ENCODE results near the gene PNN. TPM values are rescaled to one million over a fixed set of nuclear protein-coding genes. Genes with fewer than 3 reads are reported as not detected.

Gene PNN
- total and polyA plus RNA-seq, 2 donors (not counting 3 experiments of a cell fraction or from before 2014, with no cell fraction given): 27.3 to 79.4 TPM

DNA sequence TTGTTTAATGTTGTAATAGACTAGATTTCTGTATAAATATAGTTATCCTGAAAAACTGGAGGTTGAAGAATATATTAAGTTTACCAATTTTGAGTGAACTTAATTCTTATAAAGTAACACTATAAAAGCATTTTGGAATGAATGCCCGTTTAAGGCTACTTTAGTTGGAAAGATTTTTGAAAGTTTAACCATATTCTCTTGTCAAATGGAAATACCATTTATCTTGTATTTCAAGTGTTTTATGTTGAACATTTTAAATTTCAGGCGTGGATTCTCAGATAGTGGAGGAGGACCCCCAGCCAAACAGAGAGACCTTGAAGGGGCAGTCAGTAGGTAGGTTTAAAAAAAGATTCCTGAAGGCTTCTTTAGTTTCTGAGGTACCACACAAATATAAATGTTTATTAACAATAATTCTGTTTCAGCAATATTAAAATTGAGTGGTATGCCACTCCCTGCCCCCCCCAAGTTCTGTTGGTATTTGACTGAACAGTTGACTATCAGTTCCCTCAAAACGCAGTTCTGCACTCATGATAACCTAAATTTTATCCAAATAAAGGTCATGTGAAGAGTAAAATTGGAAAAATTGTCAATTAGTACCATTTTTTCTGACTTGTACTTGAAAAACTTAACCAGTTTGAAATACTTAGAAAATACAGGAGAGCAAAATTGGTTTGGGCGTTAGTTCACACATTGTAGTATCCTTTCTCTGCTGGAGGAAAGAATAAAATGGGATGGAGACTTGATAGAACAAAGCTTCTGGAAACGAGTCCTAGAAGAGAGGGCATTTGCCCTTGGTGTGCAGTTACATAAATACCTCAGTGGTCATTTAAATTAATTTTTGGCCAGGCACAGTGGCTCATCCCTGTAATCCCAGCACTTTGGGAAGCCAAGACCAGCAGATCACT, 1.5 kb downstream of the PNN start:
- Histone ChIP-seq H3K36me3 (ENCODE audit: control insufficient read depth in 2 of 2, extremely low read depth in 1 of 2, insufficient read depth in 2 of 2, low read length in 2 of 2) (peaks cover 23 to 42% of the 10 kb centered on the region in 2 experiments), H3K4me1 (ENCODE audit: control insufficient read depth, extremely low read depth, insufficient read depth, low read length) (peaks cover 52% of the 10 kb centered on the region), H3K9me1 (replicated peaks; ENCODE audit: control insufficient read depth, extremely low read depth, insufficient read depth, low read length) (no peaks in the 10 kb centered on the region), H3K4me3 (replicated peaks in 1 of 3; ENCODE audit: insufficient read depth in 1 of 3, low read depth in 1 of 3, low read length in 3 of 3) (peak overlapping the region; percentile 69 to 92 (median 92)), H3K79me2 (ENCODE audit: control insufficient read depth, insufficient read depth, low read length) (peaks cover 50% of the 10 kb centered on the region), H2AFZ (ENCODE audit: low read depth, low read length) (no peak overlapping the region), H3K9me3 (replicated peaks; ENCODE audit: control insufficient read depth, insufficient read depth, low read length) (no peaks in the 10 kb centered on the region), H3K9ac (replicated peaks; ENCODE audit: extremely low read depth, insufficient read depth, low read length) (peak overlapping the region; percentile 98), H3K27me3 (ENCODE audit: control insufficient read depth in 2 of 2, insufficient read depth in 2 of 2, low read length in 2 of 2) (no peaks in the 10 kb centered on the region), H4K20me1 (replicated peaks; ENCODE audit: control insufficient read depth, extremely low read depth, insufficient read depth, low read length) (no peaks in the 10 kb centered on the region), H3K27ac (ENCODE audit: insufficient read depth, low read depth, low read length) (peak overlapping the region; percentile 87), H3K4me2 (ENCODE audit: insufficient read depth, low read length) (peak overlapping the region; percentile 98)
- DNase-seq (ENCODE audit: low read depth, low spot score): no peak
- no TSS peak for BruUV-seq (replicated peaks)
- ChIA-PET CTCF (no interaction called here), POLR2A (no interaction called here)
- no peak for FAIRE-seq
- intact Hi-C loops (cut with micrococcal nuclease): no loop called here
- no peak for TF ChIP-seq EZH2 (IDR thresholded peaks at IDR 0.05; ENCODE audit: borderline replicate concordance, low read depth, low read length, severe bottlenecking)
- dilution Hi-C loops (cut with MboI; ENCODE audit: extremely low pct_ligation_motif_present, low sequenced_read_pairs): no loop called here

DNA sequence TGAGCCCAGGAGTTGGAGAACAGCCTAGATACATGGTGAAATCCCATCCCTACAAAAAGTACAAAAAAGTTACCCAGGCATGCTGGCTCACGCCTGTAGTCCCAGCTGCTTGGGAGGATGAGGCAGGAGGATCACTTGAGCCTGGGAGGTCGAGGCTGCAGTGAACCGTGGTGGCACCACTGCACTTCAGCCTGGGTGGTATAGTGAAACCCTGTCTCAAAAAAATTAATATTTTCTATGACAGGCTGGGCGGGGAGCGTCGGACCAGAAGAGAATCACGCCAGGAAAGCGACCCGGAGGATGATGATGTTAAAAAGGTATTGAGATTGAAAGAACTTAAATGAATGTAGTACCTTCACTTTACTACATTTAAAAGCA, 2.1 kb downstream of the PNN start:
- Histone ChIP-seq H3K27ac (ENCODE audit: insufficient read depth, low read depth, low read length) (no peak overlapping the region), H3K36me3 (ENCODE audit: control insufficient read depth in 2 of 2, extremely low read depth in 1 of 2, insufficient read depth in 2 of 2, low read length in 2 of 2) (peaks cover 25 to 47% of the 10 kb centered on the region in 2 experiments), H3K9me3 (replicated peaks; ENCODE audit: control insufficient read depth, insufficient read depth, low read length) (no peaks in the 10 kb centered on the region), H3K9me1 (replicated peaks; ENCODE audit: control insufficient read depth, extremely low read depth, insufficient read depth, low read length) (no peaks in the 10 kb centered on the region), H3K9ac (replicated peaks; ENCODE audit: extremely low read depth, insufficient read depth, low read length) (peak overlapping the region; percentile 4), H3K79me2 (ENCODE audit: control insufficient read depth, insufficient read depth, low read length) (peaks cover 50% of the 10 kb centered on the region), H3K27me3 (ENCODE audit: control insufficient read depth in 2 of 2, insufficient read depth in 2 of 2, low read length in 2 of 2) (no peaks in the 10 kb centered on the region), H3K4me3 (replicated peaks in 1 of 3; ENCODE audit: insufficient read depth in 1 of 3, low read depth in 1 of 3, low read length in 3 of 3) (no peak overlapping the region), H3K4me1 (ENCODE audit: control insufficient read depth, extremely low read depth, insufficient read depth, low read length) (peaks cover 54% of the 10 kb centered on the region), H4K20me1 (replicated peaks; ENCODE audit: control insufficient read depth, extremely low read depth, insufficient read depth, low read length) (no peaks in the 10 kb centered on the region), H2AFZ (ENCODE audit: low read depth, low read length) (no peak overlapping the region), H3K4me2 (ENCODE audit: insufficient read depth, low read length) (peak overlapping the region; percentile 8)
- intact Hi-C loops (cut with micrococcal nuclease): no loop called here
- dilution Hi-C loops (cut with MboI; ENCODE audit: extremely low pct_ligation_motif_present, low sequenced_read_pairs): no loop called here
- CTCF ChIA-PET: no interaction called here
- TF ChIP-seq, protein P1, sequence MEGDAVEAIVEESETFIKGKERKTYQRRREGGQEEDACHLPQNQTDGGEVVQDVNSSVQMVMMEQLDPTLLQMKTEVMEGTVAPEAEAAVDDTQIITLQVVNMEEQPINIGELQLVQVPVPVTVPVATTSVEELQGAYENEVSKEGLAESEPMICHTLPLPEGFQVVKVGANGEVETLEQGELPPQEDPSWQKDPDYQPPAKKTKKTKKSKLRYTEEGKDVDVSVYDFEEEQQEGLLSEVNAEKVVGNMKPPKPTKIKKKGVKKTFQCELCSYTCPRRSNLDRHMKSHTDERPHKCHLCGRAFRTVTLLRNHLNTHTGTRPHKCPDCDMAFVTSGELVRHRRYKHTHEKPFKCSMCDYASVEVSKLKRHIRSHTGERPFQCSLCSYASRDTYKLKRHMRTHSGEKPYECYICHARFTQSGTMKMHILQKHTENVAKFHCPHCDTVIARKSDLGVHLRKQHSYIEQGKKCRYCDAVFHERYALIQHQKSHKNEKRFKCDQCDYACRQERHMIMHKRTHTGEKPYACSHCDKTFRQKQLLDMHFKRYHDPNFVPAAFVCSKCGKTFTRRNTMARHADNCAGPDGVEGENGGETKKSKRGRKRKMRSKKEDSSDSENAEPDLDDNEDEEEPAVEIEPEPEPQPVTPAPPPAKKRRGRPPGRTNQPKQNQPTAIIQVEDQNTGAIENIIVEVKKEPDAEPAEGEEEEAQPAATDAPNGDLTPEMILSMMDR (IDR thresholded peaks at IDR 0.05; ENCODE audit: extremely low read depth in 1 of 2, insufficient read depth in 1 of 2, low read depth in 1 of 2, low read length in 2 of 2): no peak
- TF ChIP-seq EZH2 (IDR thresholded peaks at IDR 0.05; ENCODE audit: borderline replicate concordance, low read depth, low read length, severe bottlenecking) (no peak), GATA2 (IDR thresholded peaks at IDR 0.05; ENCODE audit: insufficient read depth, insufficient read length, low read depth, low read length) (no peak), POLR2A (IDR thresholded peaks at IDR 0.05; ENCODE audit: low read depth, low read length) (no peak), FOS (IDR thresholded peaks at IDR 0.05; ENCODE audit: borderline replicate concordance, insufficient read depth, low read length) (no peak), MYC (IDR thresholded peaks at IDR 0.05; ENCODE audit: low read depth, low read length) (no peak), POLR2AphosphoS5 (IDR thresholded peaks at IDR 0.05; ENCODE audit: insufficient read depth, low read depth, low read length) (no peak), JUN (IDR thresholded peaks at IDR 0.05; ENCODE audit: borderline replicate concordance, insufficient read depth, insufficient read length, low read depth) (no peak)
- TF ChIP-seq, protein P2, sequence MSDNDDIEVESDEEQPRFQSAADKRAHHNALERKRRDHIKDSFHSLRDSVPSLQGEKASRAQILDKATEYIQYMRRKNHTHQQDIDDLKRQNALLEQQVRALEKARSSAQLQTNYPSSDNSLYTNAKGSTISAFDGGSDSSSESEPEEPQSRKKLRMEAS (IDR thresholded peaks at IDR 0.05; ENCODE audit: insufficient read depth, insufficient read length): no peak
- POLR2A ChIA-PET: no interaction called here
- DNase-seq (ENCODE audit: low read depth, low spot score) (no peak), FAIRE-seq (no peak)
- no TSS peak for BruUV-seq (replicated peaks)
